Measurements from ENCODE around the gene CAMK2G.
"Not testable (repeated sequence)": the region's sequence is repeated elsewhere in the genome, so short reads cannot be mapped to it uniquely, and the experiment has no call there.

CAMK2G gene

GRCh38 chr10:73809061-73809818 lies 65.1 kb downstream of the CAMK2G start:
- no peak for DNase-seq

GRCh38 chr10:73808021-73808815 lies 66.1 kb downstream of the CAMK2G start:
- no peak for DNase-seq

GRCh38 chr10:73807471-73807870 lies 66.9 kb downstream of the CAMK2G start:
- DNase-seq: no peak

GRCh38 chr10:73806176-73806950 lies 68.0 kb downstream of the CAMK2G start:
- no peak for DNase-seq

GRCh38 chr10:73803680-73804286 lies 70.6 kb downstream of the CAMK2G start:
- no peak for DNase-seq

GRCh38 chr10:73802276-73802991 lies 71.9 kb downstream of the CAMK2G start:
- DNase-seq: no peak

DNA sequence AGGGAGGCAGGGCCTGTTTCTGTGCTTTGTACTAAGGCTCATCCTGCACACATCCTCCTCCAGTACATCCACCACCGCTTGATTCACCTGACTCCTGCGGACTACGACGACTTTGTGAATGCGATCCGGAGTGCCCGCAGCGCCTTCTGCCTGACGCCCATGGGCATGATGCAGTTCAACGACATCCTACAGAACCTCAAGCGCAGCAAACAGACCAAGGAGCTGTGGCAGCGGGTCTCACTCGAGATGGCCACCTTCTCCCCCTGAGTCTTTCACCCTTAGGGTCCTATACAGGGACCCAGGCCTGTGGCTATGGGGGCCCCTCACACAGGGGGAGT lies 73.1 kb downstream of the CAMK2G start:
- no peak for DNase-seq

DNA sequence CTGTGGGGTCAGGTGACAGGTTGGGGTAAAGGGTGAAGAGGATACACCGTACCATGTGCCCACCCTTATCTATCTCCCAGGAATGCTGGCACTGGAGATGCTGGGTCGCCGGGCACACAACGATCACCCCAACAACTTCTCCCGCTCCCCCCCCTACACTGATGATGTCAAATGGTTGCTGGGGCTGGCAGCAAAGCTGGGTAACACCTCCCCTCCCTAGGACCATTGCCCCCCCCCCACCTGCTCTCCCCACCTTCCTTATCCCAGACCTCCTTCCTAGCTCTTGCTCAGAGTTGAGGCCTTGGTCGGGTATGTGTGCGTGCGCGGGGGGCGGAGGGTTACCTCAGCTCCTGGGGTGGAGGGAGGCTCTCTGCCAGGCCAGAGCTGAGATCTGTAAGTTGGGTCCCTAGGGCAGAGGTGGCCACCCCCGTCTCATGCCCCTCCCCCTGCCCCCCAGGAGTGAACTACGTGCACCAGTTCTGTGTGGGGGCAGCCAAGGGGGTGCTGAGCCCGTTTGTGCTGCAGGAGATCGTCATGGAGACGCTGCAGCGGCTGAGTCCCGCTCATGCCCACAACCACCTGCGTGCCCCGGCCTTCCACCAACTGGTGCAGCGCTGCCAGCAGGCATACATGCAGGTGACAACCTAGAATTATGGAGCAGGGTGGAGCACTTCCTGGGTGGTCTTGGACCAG lies 73.6 kb downstream of the CAMK2G start:
- DNase-seq: no peak

GRCh38 chr10:73799899-73800559 lies 74.3 kb downstream of the CAMK2G start:
- no peak for DNase-seq

DNA sequence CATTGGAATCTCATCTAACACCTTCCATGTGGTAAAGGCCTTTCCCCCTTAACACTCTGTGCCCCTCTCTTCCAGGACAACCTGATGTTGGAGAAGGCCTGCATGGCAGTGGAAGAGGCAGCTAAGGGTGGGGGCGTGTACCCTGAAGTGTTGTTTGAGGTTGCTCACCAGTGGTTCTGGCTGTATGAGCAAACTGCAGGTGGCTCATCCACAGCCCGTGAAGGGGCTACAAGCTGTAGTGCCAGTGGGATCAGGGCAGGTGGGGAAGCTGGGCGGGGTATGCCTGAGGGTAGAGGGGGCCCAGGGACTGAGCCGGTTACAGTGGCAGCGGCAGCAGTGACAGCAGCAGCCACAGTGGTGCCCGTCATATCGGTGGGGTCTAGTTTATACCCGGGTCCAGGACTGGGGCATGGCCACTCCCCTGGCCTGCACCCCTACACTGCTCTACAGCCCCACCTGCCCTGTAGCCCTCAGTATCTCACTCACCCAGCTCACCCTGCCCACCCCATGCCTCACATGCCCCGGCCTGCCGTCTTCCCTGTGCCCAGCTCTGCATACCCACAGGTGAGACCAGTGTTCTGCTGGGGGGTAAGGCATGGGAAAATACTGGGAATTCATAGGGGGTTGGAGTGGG lies 75.3 kb downstream of the CAMK2G start:
- DNase-seq: no peak

DNA sequence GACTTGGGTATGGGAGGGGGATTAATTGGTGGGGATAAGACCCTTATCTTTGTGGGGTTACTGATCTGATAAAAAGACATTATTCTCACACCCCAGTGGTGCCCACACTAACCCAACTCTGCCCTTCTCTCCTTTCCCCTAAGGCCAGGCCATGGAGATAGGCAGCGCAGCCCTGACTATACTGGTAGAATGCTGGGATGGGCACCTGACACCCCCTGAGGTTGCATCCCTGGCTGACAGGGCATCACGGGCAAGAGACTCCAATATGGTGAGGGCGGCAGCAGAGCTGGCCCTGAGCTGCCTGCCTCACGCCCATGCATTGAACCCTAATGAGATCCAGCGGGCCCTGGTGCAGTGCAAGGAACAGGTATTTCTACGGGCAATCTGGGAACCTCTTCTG lies 76.3 kb downstream of the CAMK2G start:
- DNase-seq: no peak

- DNase-seq: no peak
Observed at GRCh38 chr10:73797324-73798025, 76.9 kb downstream of the CAMK2G start.

DNA sequence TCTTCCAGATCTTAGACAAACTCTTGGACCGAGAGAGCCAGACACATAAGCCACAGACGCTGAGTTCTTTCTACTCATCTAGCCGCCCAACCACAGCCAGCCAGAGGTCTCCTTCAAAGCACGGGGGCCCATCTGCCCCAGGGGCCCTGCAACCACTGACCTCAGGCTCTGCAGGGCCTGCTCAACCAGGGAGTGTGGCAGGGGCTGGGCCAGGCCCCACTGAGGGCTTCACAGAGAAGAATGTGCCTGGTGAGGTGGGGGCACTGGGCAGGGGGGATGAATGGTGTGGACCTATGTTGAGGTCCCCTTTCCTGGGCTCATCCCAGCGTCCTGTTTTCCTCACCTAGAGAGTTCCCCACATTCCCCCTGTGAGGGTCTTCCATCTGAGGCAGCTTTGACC lies 77.6 kb downstream of the CAMK2G start:
- no peak for DNase-seq

- DNase-seq: not testable (repeated sequence)
Observed at GRCh38 chr10:73796035-73796434, 78.3 kb downstream of the CAMK2G start.

DNA sequence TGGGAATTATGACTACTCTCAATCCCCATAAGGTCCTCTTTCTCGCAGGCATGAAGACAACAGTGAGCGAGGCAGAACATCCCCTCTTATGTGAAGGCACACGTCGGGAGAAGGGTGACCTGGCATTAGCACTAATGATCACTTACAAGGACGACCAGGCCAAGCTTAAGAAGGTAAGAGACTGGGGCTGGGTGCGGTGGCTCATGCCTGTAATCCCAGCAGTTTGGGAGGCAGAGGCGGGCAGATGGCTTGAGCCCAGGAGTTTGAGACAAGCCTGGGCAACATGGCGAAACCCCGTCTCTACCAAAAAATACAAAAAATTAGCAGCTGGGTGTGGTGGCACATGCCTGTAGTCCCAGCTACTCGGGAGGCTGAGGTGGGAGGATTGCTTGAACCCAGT lies 78.9 kb downstream of the CAMK2G start:
- DNase-seq: not testable (repeated sequence)

DNA sequence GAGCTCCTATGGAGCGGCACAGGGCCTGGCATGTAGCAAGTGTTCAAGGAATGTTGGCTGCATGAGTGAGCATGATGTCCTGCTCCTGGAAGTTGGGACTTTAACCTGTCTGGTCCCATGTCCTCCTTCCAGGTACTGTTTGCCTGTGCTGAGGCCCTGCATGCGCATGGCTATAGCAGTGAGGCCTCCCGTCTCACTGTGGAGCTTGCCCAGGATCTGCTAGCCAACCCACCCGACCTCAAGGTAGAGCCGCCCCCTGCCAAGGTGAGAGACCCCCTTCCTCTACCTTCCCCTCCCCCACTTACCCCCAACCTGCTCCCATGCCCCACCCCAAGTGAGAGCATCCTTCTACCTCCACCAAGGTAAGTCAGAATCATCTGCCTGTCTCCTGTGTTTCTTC lies 80.9 kb downstream of the CAMK2G start:
- no peak for DNase-seq

GRCh38 chr10:73791871-73792400 lies 82.4 kb downstream of the CAMK2G start:
- no peak for DNase-seq

DNA sequence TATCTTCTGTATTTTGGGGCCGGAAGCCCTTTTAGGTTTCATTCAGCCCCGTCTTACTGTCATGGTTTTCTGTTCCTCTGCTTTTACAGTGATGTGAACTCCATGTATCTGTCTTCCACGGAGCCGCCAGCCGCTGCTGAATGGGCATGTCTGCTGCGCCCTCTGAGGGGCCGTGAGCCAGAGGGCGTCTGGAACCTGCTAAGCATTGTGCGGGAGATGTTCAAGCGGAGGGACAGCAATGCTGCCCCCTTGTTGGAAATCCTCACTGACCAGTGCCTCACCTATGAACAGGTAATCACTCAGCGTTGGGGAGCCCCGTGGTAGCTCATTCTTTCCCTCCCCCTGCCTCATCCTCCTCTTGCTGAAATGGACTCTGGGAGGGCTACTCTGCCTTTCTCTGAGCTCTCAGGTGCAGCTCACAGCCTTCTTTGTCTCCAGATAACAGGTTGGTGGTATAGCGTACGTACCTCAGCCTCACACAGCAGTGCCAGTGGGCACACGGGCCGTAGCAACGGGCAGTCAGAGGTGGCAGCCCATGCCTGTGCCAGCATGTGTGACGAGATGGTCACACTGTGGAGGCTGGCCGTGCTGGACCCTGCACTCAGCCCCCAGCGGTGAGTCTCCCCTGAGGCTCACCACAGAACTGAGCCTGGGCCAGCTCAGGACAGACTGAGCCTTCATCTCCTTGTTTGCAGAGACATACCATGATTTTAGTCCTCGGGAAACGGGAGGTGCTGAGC lies 83.3 kb downstream of the CAMK2G start:
- DNase-seq: no peak

GRCh38 chr10:73789659-73790055 lies 84.7 kb downstream of the CAMK2G start:
- DNase-seq: no peak
